ENCODE results near the gene SCPEP1.

- TF ChIP-seq, protein P1, sequence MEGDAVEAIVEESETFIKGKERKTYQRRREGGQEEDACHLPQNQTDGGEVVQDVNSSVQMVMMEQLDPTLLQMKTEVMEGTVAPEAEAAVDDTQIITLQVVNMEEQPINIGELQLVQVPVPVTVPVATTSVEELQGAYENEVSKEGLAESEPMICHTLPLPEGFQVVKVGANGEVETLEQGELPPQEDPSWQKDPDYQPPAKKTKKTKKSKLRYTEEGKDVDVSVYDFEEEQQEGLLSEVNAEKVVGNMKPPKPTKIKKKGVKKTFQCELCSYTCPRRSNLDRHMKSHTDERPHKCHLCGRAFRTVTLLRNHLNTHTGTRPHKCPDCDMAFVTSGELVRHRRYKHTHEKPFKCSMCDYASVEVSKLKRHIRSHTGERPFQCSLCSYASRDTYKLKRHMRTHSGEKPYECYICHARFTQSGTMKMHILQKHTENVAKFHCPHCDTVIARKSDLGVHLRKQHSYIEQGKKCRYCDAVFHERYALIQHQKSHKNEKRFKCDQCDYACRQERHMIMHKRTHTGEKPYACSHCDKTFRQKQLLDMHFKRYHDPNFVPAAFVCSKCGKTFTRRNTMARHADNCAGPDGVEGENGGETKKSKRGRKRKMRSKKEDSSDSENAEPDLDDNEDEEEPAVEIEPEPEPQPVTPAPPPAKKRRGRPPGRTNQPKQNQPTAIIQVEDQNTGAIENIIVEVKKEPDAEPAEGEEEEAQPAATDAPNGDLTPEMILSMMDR (IDR thresholded peaks at IDR 0.05) = no peak
- TF ChIP-seq POLR2A (IDR thresholded peaks at IDR 0.05) (no peak), POLR2AphosphoS5 (IDR thresholded peaks at IDR 0.05) (no peak)
These were observed 47.1 kb upstream of the SCPEP1 start for GRCh38 chr17:56930739-56931337.

Data from prostate gland (tissue), 2 donors.